ENCODE data around the gene FUNDC2.

DNA sequence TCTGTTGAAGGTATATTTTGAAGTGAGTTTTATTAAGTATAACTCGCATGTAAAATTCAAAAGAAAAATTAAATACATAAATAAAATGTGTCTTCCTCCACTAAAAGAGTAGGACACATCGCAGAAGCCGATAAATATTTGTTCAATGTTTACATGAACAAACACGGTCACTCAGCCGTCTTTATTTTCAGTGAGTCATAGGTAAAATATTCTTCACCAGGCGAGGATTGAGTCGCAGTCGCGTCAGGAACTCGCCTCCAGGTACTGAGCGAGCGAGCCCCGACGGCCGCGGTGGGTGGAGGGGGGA, 271 bp upstream of the FUNDC2 start:
- no peak for TF ChIP-seq ATF4 (CRISPR knock-in tag; IDR thresholded peaks at IDR 0.05)
- no peak for TF ChIP-seq CTCF (CRISPR knock-in tag; IDR thresholded peaks at IDR 0.05)
- TF ChIP-seq NRL (CRISPR knock-in tag; IDR thresholded peaks at IDR 0.05; ENCODE audit: borderline replicate concordance), result no peak
- TF ChIP-seq HNRNPH1 (optimal IDR thresholded peaks at IDR 0.05; ENCODE audit: low read depth, low read length), result no peak
- TF ChIP-seq, protein P1, sequence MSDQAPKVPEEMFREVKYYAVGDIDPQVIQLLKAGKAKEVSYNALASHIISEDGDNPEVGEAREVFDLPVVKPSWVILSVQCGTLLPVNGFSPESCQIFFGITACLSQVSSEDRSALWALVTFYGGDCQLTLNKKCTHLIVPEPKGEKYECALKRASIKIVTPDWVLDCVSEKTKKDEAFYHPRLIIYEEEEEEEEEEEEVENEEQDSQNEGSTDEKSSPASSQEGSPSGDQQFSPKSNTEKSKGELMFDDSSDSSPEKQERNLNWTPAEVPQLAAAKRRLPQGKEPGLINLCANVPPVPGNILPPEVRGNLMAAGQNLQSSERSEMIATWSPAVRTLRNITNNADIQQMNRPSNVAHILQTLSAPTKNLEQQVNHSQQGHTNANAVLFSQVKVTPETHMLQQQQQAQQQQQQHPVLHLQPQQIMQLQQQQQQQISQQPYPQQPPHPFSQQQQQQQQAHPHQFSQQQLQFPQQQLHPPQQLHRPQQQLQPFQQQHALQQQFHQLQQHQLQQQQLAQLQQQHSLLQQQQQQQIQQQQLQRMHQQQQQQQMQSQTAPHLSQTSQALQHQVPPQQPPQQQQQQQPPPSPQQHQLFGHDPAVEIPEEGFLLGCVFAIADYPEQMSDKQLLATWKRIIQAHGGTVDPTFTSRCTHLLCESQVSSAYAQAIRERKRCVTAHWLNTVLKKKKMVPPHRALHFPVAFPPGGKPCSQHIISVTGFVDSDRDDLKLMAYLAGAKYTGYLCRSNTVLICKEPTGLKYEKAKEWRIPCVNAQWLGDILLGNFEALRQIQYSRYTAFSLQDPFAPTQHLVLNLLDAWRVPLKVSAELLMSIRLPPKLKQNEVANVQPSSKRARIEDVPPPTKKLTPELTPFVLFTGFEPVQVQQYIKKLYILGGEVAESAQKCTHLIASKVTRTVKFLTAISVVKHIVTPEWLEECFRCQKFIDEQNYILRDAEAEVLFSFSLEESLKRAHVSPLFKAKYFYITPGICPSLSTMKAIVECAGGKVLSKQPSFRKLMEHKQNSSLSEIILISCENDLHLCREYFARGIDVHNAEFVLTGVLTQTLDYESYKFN (CRISPR knock-in tag; conservative IDR thresholded peaks at IDR 0.05), result 0 out of 2 replicates have a peak, but pooled peaks have one; percentile 11
- no peak for TF ChIP-seq FOXP1 (IDR thresholded peaks at IDR 0.05)
- no peak for TF ChIP-seq FOXP1 (CRISPR knock-in tag; IDR thresholded peaks at IDR 0.05)
- TF ChIP-seq NFIC (IDR thresholded peaks at IDR 0.05; ENCODE audit: low read length), result no peak

All from HepG2 (cell line).